ENCODE data around the gene KSR2. TPM values are rescaled to one million over a fixed set of nuclear protein-coding genes. Genes with fewer than 3 reads are reported as not detected.
"Not testable (repeated sequence)": the region's sequence is repeated elsewhere in the genome, so short reads cannot be mapped to it uniquely, and the experiment has no call there.

The KSR2 gene
- total RNA-seq, 1 donor from 2014 or later, result 0.30 TPM

GRCh38 chr12:117896009-117896408 lies 72.8 kb downstream of the KSR2 start:
- Histone ChIP-seq H4K20me1 (ENCODE audit: low read depth) (no peaks in the 10 kb centered on the region), H3K36me3 (no peaks in the 10 kb centered on the region), H3K9ac (no peak overlapping the region), H3F3A (ENCODE audit: low read depth) (no peaks in the 10 kb centered on the region), H3K27ac (no peak overlapping the region), H2AFZ (replicated peaks) (no peak overlapping the region), H3K79me2 (ENCODE audit: low read depth) (no peaks in the 10 kb centered on the region), H3K27me3 (no peaks in the 10 kb centered on the region), H3K4me1 (no peaks in the 10 kb centered on the region), H3K4me3 (no peak overlapping the region), H3K4me2 (no peak overlapping the region), H3K9me3 (ENCODE audit: low read depth) (no peaks in the 10 kb centered on the region)
- Mint-ChIP-seq H3K36me3 (no peaks in the 10 kb centered on the region), H3K4me3 (no peak overlapping the region), H3K4me1 (peaks cover 3% of the 10 kb centered on the region), H3K9me3 (no peaks in the 10 kb centered on the region), H3K27me3 (ENCODE audit: insufficient read depth, low read depth) (peaks cover 3% of the 10 kb centered on the region), H3K27ac (no peak overlapping the region)
- TF ChIP-seq EZH2 (IDR thresholded peaks at IDR 0.05) (no peak), EZH2phosphoT487 (IDR thresholded peaks at IDR 0.05) (no peak)
- DNase-seq (ENCODE audit: low spot score), result no peak

DNA sequence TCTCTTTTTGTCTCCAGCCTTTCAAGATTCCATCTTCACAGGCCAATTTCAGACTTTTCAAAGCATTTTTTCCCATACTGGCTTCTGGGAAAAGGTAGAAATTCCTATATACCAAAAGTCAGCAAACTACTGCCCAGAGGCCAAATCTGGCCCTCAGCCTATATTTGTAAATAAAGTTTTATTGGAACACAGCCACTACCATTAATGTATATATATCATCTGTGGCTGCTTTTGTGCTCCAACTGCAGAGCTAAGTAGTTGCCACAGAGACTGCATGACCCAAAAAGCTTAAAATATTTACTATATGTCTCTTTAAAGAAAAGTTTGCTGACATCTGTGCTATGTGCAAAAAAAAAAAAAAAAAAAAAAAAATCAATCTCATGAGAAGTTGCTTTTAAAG lies 76.3 kb downstream of the KSR2 start:
- H3K36me3 Mint-ChIP-seq, result no peaks in the 10 kb centered on the region
- peaks cover 3% of the 10 kb centered on the region for H3K27me3 Mint-ChIP-seq (ENCODE audit: insufficient read depth, low read depth)

GRCh38 chr12:117891265-117891664 lies 77.5 kb downstream of the KSR2 start:
- not testable (repeated sequence) for H3K9me3 ChIP-seq (ENCODE audit: low read depth); H3K27ac ChIP-seq; H3K4me3 Mint-ChIP-seq; H3K9me3 Mint-ChIP-seq; H3K4me1 Mint-ChIP-seq; H3K36me3 Mint-ChIP-seq; H2AFZ ChIP-seq (replicated peaks); H4K20me1 ChIP-seq (ENCODE audit: low read depth); H3K9ac ChIP-seq; H3F3A ChIP-seq (ENCODE audit: low read depth); H3K79me2 ChIP-seq (ENCODE audit: low read depth); DNase-seq (ENCODE audit: low spot score); H3K27me3 Mint-ChIP-seq (ENCODE audit: insufficient read depth, low read depth); H3K4me1 ChIP-seq; H3K27me3 ChIP-seq; H3K27ac Mint-ChIP-seq; H3K4me2 ChIP-seq; H3K36me3 ChIP-seq; H3K4me3 ChIP-seq

More for the DNA sequence above, 76.3 kb downstream of the KSR2 start:
- Histone ChIP-seq H3K36me3 (no peaks in the 10 kb centered on the region), H3K27ac (no peak overlapping the region), H3K79me2 (ENCODE audit: low read depth) (no peaks in the 10 kb centered on the region), H3K4me1 (no peaks in the 10 kb centered on the region), H3K9me3 (ENCODE audit: low read depth) (no peaks in the 10 kb centered on the region), H3F3A (ENCODE audit: low read depth) (no peaks in the 10 kb centered on the region), H3K4me2 (no peak overlapping the region), H3K9ac (no peak overlapping the region), H3K27me3 (no peaks in the 10 kb centered on the region), H3K4me3 (no peak overlapping the region), H2AFZ (replicated peaks) (no peak overlapping the region), H4K20me1 (ENCODE audit: low read depth) (no peaks in the 10 kb centered on the region)
- no peaks in the 10 kb centered on the region for H3K9me3 Mint-ChIP-seq
- H3K4me3 Mint-ChIP-seq, result no peak overlapping the region
- TF ChIP-seq EZH2phosphoT487 (IDR thresholded peaks at IDR 0.05) (no peak), EZH2 (IDR thresholded peaks at IDR 0.05) (no peak), CTCF (IDR thresholded peaks at IDR 0.05) (no peak)
- peaks cover 3% of the 10 kb centered on the region for H3K4me1 Mint-ChIP-seq
- no peak overlapping the region for H3K27ac Mint-ChIP-seq
- DNase-seq (ENCODE audit: low spot score), result no peak

DNA sequence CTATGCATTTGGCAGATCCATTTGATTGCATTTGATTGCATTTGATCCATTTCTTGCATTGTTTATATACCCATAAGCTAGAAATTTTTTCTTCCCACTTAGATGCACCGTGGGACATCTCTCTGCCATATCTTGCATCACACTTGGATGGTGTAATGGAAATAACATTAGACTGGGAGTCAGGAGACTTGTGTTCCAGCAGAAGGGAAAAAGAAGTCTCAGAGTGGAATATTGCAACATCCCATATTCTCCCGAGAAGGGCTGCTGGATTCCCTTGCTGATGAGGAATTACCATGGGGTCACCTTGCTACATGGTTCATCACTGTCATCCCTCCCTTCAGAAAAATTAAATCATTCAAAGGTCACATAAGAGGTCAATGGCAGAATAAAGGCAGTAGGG lies 78.1 kb downstream of the KSR2 start:
- Mint-ChIP-seq H3K4me3 (no peak overlapping the region), H3K27me3 (ENCODE audit: insufficient read depth, low read depth) (peaks cover under 1% of the 10 kb centered on the region), H3K36me3 (no peaks in the 10 kb centered on the region), H3K9me3 (no peaks in the 10 kb centered on the region), H3K4me1 (no peaks in the 10 kb centered on the region), H3K27ac (no peak overlapping the region)
- Histone ChIP-seq H3K36me3 (no peaks in the 10 kb centered on the region), H3K27ac (no peak overlapping the region), H2AFZ (replicated peaks) (no peak overlapping the region), H3K4me1 (no peaks in the 10 kb centered on the region), H3K9me3 (ENCODE audit: low read depth) (no peaks in the 10 kb centered on the region), H3K4me2 (no peak overlapping the region), H3K9ac (no peak overlapping the region), H4K20me1 (ENCODE audit: low read depth) (no peaks in the 10 kb centered on the region), H3F3A (ENCODE audit: low read depth) (no peaks in the 10 kb centered on the region), H3K27me3 (no peaks in the 10 kb centered on the region), H3K79me2 (ENCODE audit: low read depth) (no peaks in the 10 kb centered on the region), H3K4me3 (no peak overlapping the region)
- DNase-seq (ENCODE audit: low spot score), result no peak
- no peak for TF ChIP-seq EZH2 (IDR thresholded peaks at IDR 0.05)
- no peak for TF ChIP-seq CTCF (IDR thresholded peaks at IDR 0.05)
- no peak for TF ChIP-seq EZH2phosphoT487 (IDR thresholded peaks at IDR 0.05)
